CD14-positive monocyte (primary cell): ENCODE results near the gene CHL1. TPM values are rescaled to one million over a fixed set of nuclear protein-coding genes. Genes with fewer than 3 reads are reported as not detected.

Experiments
- DNase-seq, 3 donors: peaks; one replicate each; pipeline ENCODE4 v3.0.0-alpha.2; 2011 to 2022
- H2AFZ ChIP-seq: 2 replicates; pipeline ENCODE4 v1.6.0; 2012; ENCODE audit warnings: mild to moderate bottlenecking, low read depth, low read length, inconsistent platforms; ENCODE audit not compliant: insufficient read depth, poor library complexity, severe bottlenecking
- H3K27ac ChIP-seq, 2 donors: 1 replicate in 1 of 2; 2 replicates in 1 of 2; pipeline ENCODE4 v1.5.1; 2012 to 2013; ENCODE audit warnings: low read length in 2 of 2, control low read depth in 1 of 2, inconsistent platforms in 1 of 2, low read depth in 1 of 2, mild to moderate bottlenecking in 1 of 2
- H3K27me3 ChIP-seq, 2 donors: one replicate each; pipeline versions ENCODE4 v1.6.0 to v1.6.1; 2011 to 2013; ENCODE audit warnings: low read length in 2 of 2; ENCODE audit not compliant: control insufficient read depth in 2 of 2, insufficient read depth in 2 of 2
- H3K36me3 ChIP-seq, 2 donors: replicated peaks in 1 of 2; 1 replicate in 1 of 2; 2 replicates in 1 of 2; pipeline versions ENCODE4 v1.5.1 to v1.6.1; 2012 to 2013; ENCODE audit warnings: low read length in 2 of 2, control low read depth in 1 of 2, inconsistent platforms in 1 of 2, mild to moderate bottlenecking in 1 of 2; ENCODE audit not compliant: insufficient read depth in 2 of 2, control insufficient read depth in 1 of 2
- H3K4me1 ChIP-seq, 2 donors: 1 replicate in 1 of 2; 2 replicates in 1 of 2; pipeline versions ENCODE4 v1.5.1 to v1.6.1; 2012 to 2013; ENCODE audit warnings: low read length in 2 of 2, control low read depth in 1 of 2, inconsistent platforms in 1 of 2, mild to moderate bottlenecking in 1 of 2, moderate library complexity in 1 of 2; ENCODE audit not compliant: insufficient read depth in 2 of 2, control insufficient read depth in 1 of 2
- H3K4me2 ChIP-seq: replicated peaks from 2 replicates; pipeline ENCODE3; 2012; ENCODE audit warnings: low read length, moderate library complexity, mild to moderate bottlenecking; ENCODE audit not compliant: poor library complexity, severe bottlenecking; ENCODE audit errors: extremely low read depth
- H3K4me3 ChIP-seq, 3 experiments: fragments of 200-600 bp in 1 of 3; sonication (generic) in 1 of 3; replicated peaks in 1 of 3; 1 replicate in 2 of 3; 2 replicates in 1 of 3; pipeline ENCODE4 v1.5.1; 2011 to 2013; ENCODE audit warnings: low read length in 3 of 3, mild to moderate bottlenecking in 3 of 3, control low read depth in 2 of 3, low read depth in 2 of 3, inconsistent platforms in 1 of 3, moderate library complexity in 1 of 3
- H3K79me2 ChIP-seq: 2 replicates; pipeline ENCODE4 v1.6.0; 2012; ENCODE audit warnings: mild to moderate bottlenecking, control low read depth, inconsistent platforms, low read length, moderate library complexity; ENCODE audit not compliant: insufficient read depth
- H3K9ac ChIP-seq: 2 replicates; pipeline ENCODE4 v1.6.0; 2017; ENCODE audit warnings: low read length, mild to moderate bottlenecking; ENCODE audit not compliant: insufficient read depth, poor library complexity, severe bottlenecking
- H3K9me3 ChIP-seq, 2 donors: replicated peaks in 1 of 2; 1 replicate in 1 of 2; 2 replicates in 1 of 2; pipeline versions ENCODE4 v1.5.1 to v1.6.1; 2012 to 2013; ENCODE audit warnings: low read length in 2 of 2, control low read depth in 1 of 2; ENCODE audit not compliant: control insufficient read depth in 1 of 2, insufficient read depth in 1 of 2
- H4K20me1 ChIP-seq: 2 replicates; pipeline ENCODE4 v1.6.0; 2012; ENCODE audit warnings: mild to moderate bottlenecking, low read length, control low read depth, moderate library complexity; ENCODE audit not compliant: insufficient read depth
- H3K27ac Mint-ChIP-seq, 7 donors: one replicate each; pipeline ENCODE4 v1.8.0; 2020; ENCODE audit warnings: mild to moderate bottlenecking in 7 of 7, mixed read lengths in 7 of 7, moderate library complexity in 6 of 7, inconsistent platforms in 2 of 7
- H3K27me3 Mint-ChIP-seq, 3 donors: one replicate each; pipeline ENCODE4 v1.8.0; 2021 to 2022; ENCODE audit warnings: low read depth in 3 of 3, mild to moderate bottlenecking in 3 of 3, mixed read lengths in 3 of 3, moderate library complexity in 3 of 3, inconsistent platforms in 1 of 3
- H3K36me3 Mint-ChIP-seq, 2 donors: one replicate each; pipeline ENCODE4 v1.8.0; 2020; ENCODE audit warnings: mixed read lengths in 2 of 2, inconsistent platforms in 1 of 2, mild to moderate bottlenecking in 1 of 2
- H3K4me1 Mint-ChIP-seq: one replicate; pipeline ENCODE4 v1.8.0; 2020; ENCODE audit warnings: mild to moderate bottlenecking, mixed read lengths
- H3K4me3 Mint-ChIP-seq, 2 donors: one replicate each; pipeline ENCODE4 v1.8.0; 2020; ENCODE audit warnings: mild to moderate bottlenecking in 2 of 2, mixed read lengths in 2 of 2, moderate library complexity in 1 of 2
- H3K9me3 Mint-ChIP-seq, 7 donors: one replicate each; pipeline ENCODE4 v1.8.0; 2020 to 2022; ENCODE audit warnings: mixed read lengths in 7 of 7, mild to moderate bottlenecking in 6 of 7, moderate library complexity in 6 of 7, inconsistent platforms in 2 of 7
- CTCF ChIP-seq: fragments of 200-600 bp; IDR thresholded peaks from one replicate; pipeline ENCODE4 v1.8.0; 2022; ENCODE audit warnings: antibody characterized with exemption, mild to moderate bottlenecking
- WGBS: methylation state at CpG from one replicate; pipeline ENCODE4 v1.1.5; 2013; ENCODE audit warnings: missing lambda C conversion rate; ENCODE audit not compliant: insufficient coverage; 5-methylcytosine and 5-hydroxymethylcytosine counted together
- intact Hi-C, 2 donors: fragments of 100-400 bp; cut with micrococcal nuclease; formaldehyde crosslinking; loops; one replicate each; pipeline versions ENCODE4 v1.15.0 to v1.15.1; 2023
- polyA plus RNA-seq, 3 donors: library from polyadenylated mRNA; depleted of rRNA in 1 of 3; unstranded in 2 of 3; stranded (reverse) in 1 of 3; fragments of 300-500 nt in 2 of 3; fragments of >200 nt in 1 of 3; fragmentation: Illumina TruSeq in 2 of 3; gene quantifications; 1 replicate in 2 of 3; 2 replicates in 1 of 3; pipeline ENCODE4 v1.2.3, GENCODE V29; 2012 to 2021

CHL1 gene
- polyA plus RNA-seq, 3 donors: not detected

GRCh38 chr3:229183-229661 is 32.7 kb downstream of the CHL1 start:
- H3K4me1 ChIP-seq: no peaks in the 10 kb centered on the region

GRCh38 chr3:236881-237280 is 40.3 kb downstream of the CHL1 start:
- TF ChIP-seq CTCF: no peak
- WGBS: 82% methylated on average over 3 of the region's 4 CpGs
- no peaks in the 10 kb centered on the region for H3K27me3 Mint-ChIP-seq
- no peak overlapping the region for H3K4me3 Mint-ChIP-seq
- no peaks in the 10 kb centered on the region for H3K36me3 Mint-ChIP-seq
- no peak overlapping the region for H3K27ac Mint-ChIP-seq
- DNase-seq: no peak
- Histone ChIP-seq H3K36me3 (no peaks in the 10 kb centered on the region), H3K9me3 (no peaks in the 10 kb centered on the region), H3K4me1 (no peaks in the 10 kb centered on the region), H2AFZ (no peak overlapping the region), H3K27me3 (no peaks in the 10 kb centered on the region), H3K4me3 (no peak overlapping the region), H3K79me2 (no peaks in the 10 kb centered on the region), H4K20me1 (no peaks in the 10 kb centered on the region), H3K9ac (no peak overlapping the region), H3K27ac (no peak overlapping the region), H3K4me2 (no peak overlapping the region)
- intact Hi-C loops: no loop called here
- H3K9me3 Mint-ChIP-seq: peaks cover 0 to 8% (median 0%) of the 10 kb centered on the region in 7 donors
- H3K4me1 Mint-ChIP-seq: no peaks in the 10 kb centered on the region

More at GRCh38 chr3:229183-229661, 32.7 kb downstream of the CHL1 start:
- Histone ChIP-seq H3K9me3 (peaks cover 8% of the 10 kb centered on the region in 2 donors), H3K79me2 (no peaks in the 10 kb centered on the region), H4K20me1 (no peaks in the 10 kb centered on the region), H3K9ac (no peak overlapping the region), H2AFZ (no peak overlapping the region), H3K36me3 (no peaks in the 10 kb centered on the region), H3K4me2 (no peak overlapping the region), H3K4me3 (no peak overlapping the region), H3K27ac (no peak overlapping the region), H3K27me3 (no peaks in the 10 kb centered on the region)
- TF ChIP-seq CTCF: no peak
- Mint-ChIP-seq H3K27me3 (peaks cover 0 to 3% (median 1%) of the 10 kb centered on the region in 3 donors), H3K9me3 (peaks cover 0 to 12% (median 6%) of the 10 kb centered on the region in 7 donors), H3K36me3 (no peaks in the 10 kb centered on the region), H3K27ac (no peak overlapping the region), H3K4me1 (no peaks in the 10 kb centered on the region), H3K4me3 (no peak overlapping the region)
- intact Hi-C loops: no loop called here
- WGBS: 89% methylated on average over 1 of the region's 6 CpGs
- DNase-seq: no peak
